ENCODE data around the gene APOL2. TPM values are rescaled to one million over a fixed set of nuclear protein-coding genes. Genes with fewer than 3 reads are reported as not detected.
"Not testable (repeated sequence)": the region's sequence is repeated elsewhere in the genome, so short reads cannot be mapped to it uniquely, and the experiment has no call there.

Gene APOL2
- total RNA-seq, 3 donors from 2014 or later: 46.3 to 64.8 (median 56.3) TPM

- no peaks in the 10 kb centered on the region for H3K36me3 ChIP-seq (ENCODE audit: low read depth)
- no peak for ATAC-seq
Observed at GRCh38 chr22:36234213-36234612, 5.1 kb downstream of the APOL2 start.

GRCh38 chr22:36233796-36234195, 5.5 kb downstream of the APOL2 start:
- no peak for DNase-seq
- ATAC-seq: no peak
- Histone ChIP-seq H3K4me1 (ENCODE audit: low read depth) (peaks cover 15% of the 10 kb centered on the region), H3K4me3 (no peak overlapping the region), H3K36me3 (ENCODE audit: low read depth) (no peaks in the 10 kb centered on the region), H3K9me3 (no peaks in the 10 kb centered on the region)
- TF ChIP-seq CTCF (IDR thresholded peaks at IDR 0.05): no peak
- intact Hi-C loops (cut with DNase I, micrococcal nuclease): no loop called here

More at GRCh38 chr22:36234213-36234612, 5.1 kb downstream of the APOL2 start:
- Histone ChIP-seq H3K4me3 (no peak overlapping the region), H3K4me1 (ENCODE audit: low read depth) (peaks cover 15% of the 10 kb centered on the region), H3K9me3 (no peaks in the 10 kb centered on the region)
- intact Hi-C loops (cut with DNase I, micrococcal nuclease): no loop called here
- no peak for DNase-seq
- no peak for TF ChIP-seq CTCF (IDR thresholded peaks at IDR 0.05)

GRCh38 chr22:36232715-36233401, 6.5 kb downstream of the APOL2 start:
- ATAC-seq (no peak), DNase-seq (peak in 1 of 3 donors; percentile 43)
- intact Hi-C loops (cut with DNase I, micrococcal nuclease): no loop called here
- H3K9me3 ChIP-seq: no peaks in the 10 kb centered on the region
- H3K4me1 ChIP-seq (ENCODE audit: low read depth): peaks cover 9% of the 10 kb centered on the region
- TF ChIP-seq CTCF (IDR thresholded peaks at IDR 0.05): no peak
- H3K4me3 ChIP-seq: no peak overlapping the region
- no peaks in the 10 kb centered on the region for H3K36me3 ChIP-seq (ENCODE audit: low read depth)

- H3K36me3 ChIP-seq (ENCODE audit: low read depth); intact Hi-C loops (cut with DNase I, micrococcal nuclease); ATAC-seq; H3K9me3 ChIP-seq; H3K4me3 ChIP-seq; H3K4me1 ChIP-seq (ENCODE audit: low read depth); DNase-seq: not testable (repeated sequence)
Observed at GRCh38 chr22:36231051-36231450, 8.3 kb downstream of the APOL2 start.

- intact Hi-C loops (cut with DNase I, micrococcal nuclease); ATAC-seq; H3K36me3 ChIP-seq (ENCODE audit: low read depth): not testable (repeated sequence)
Observed at GRCh38 chr22:36229649-36230048, 9.7 kb downstream of the APOL2 start.

GRCh38 chr22:36228944-36229343, 10.4 kb downstream of the APOL2 start:
- intact Hi-C loops (cut with DNase I, micrococcal nuclease): no loop called here
- DNase-seq (no peak), ATAC-seq (no peak)
- Histone ChIP-seq H3K4me1 (ENCODE audit: low read depth) (no peaks in the 10 kb centered on the region), H3K36me3 (ENCODE audit: low read depth) (no peaks in the 10 kb centered on the region), H3K9me3 (no peaks in the 10 kb centered on the region), H3K4me3 (no peak overlapping the region)
- TF ChIP-seq CTCF (IDR thresholded peaks at IDR 0.05): no peak

More at GRCh38 chr22:36229649-36230048, 9.7 kb downstream of the APOL2 start:
- DNase-seq; H3K9me3 ChIP-seq; H3K4me3 ChIP-seq; H3K4me1 ChIP-seq (ENCODE audit: low read depth): not testable (repeated sequence)

GRCh38 chr22:36228369-36228768, 11.0 kb downstream of the APOL2 start:
- ATAC-seq; intact Hi-C loops (cut with DNase I, micrococcal nuclease): not testable (repeated sequence)

More at GRCh38 chr22:36228369-36228768, 11.0 kb downstream of the APOL2 start:
- not testable (repeated sequence) for H3K36me3 ChIP-seq (ENCODE audit: low read depth); H3K4me3 ChIP-seq; DNase-seq; H3K9me3 ChIP-seq; H3K4me1 ChIP-seq (ENCODE audit: low read depth)

All from mucosa of descending colon (tissue), 3 donors.